H1 (cell line): ENCODE data around the gene LDB1. TPM values are rescaled to one million over a fixed set of nuclear protein-coding genes. Genes with fewer than 3 reads are reported as not detected.

Experiments used
- CTCF ChIA-PET: fragments of 300-600 bp; sonication (Branson Sonifier 250); formaldehyde crosslinking; loops from one replicate; lab custom pipeline; 2021; ENCODE audit not compliant: partially characterized antibody; lab: Charles Lee
- POLR2A ChIA-PET: fragments of 300-600 bp; sonication (Branson Sonifier 250); formaldehyde crosslinking; loops from one replicate; lab custom pipeline; 2021; ENCODE audit warnings: inconsistent platforms; ENCODE audit not compliant: partially characterized antibody; lab: Charles Lee
- DNase-seq, 2 experiments: peaks; one replicate each; pipeline versions ENCODE4 v3.0.0 to v3.0.0-alpha.2; 2010 to 2022; ENCODE audit warnings: low spot score in 2 of 2, low read depth in 1 of 2, mixed read lengths in 1 of 2
- FAIRE-seq: peaks from 2 replicates; lab custom pipeline; 2011; peaks lifted over from hg19 to GRCh38; lab: Jason Lieb, UNC
- H2AFZ ChIP-seq: 2 replicates; pipeline ENCODE4 v1.8.1; 2012; ENCODE audit warnings: low read length, inconsistent platforms
- H2AK5ac ChIP-seq: 2 replicates; pipeline ENCODE4 v1.6.1; 2013; ENCODE audit warnings: low read depth, low read length
- H2BK120ac ChIP-seq: replicated peaks from 2 replicates; pipeline ENCODE3; 2013; ENCODE audit warnings: low read depth, low read length, inconsistent platforms
- H2BK12ac ChIP-seq: 2 replicates; pipeline ENCODE4 v1.6.1; 2013; ENCODE audit warnings: low read depth, low read length
- H2BK15ac ChIP-seq: 2 replicates; pipeline ENCODE4 v1.6.1; 2013; ENCODE audit warnings: low read length
- H2BK20ac ChIP-seq: 2 replicates; pipeline ENCODE4 v1.6.1; 2013; ENCODE audit warnings: low read length
- H2BK5ac ChIP-seq: 2 replicates; pipeline ENCODE4 v1.6.1; 2013; ENCODE audit warnings: low read depth, low read length
- H3K14ac ChIP-seq: 2 replicates; pipeline ENCODE4 v1.6.1; 2013; ENCODE audit warnings: inconsistent platforms; ENCODE audit not compliant: insufficient read length
- H3K18ac ChIP-seq: 2 replicates; pipeline ENCODE4 v1.6.1; 2013; ENCODE audit warnings: low read length; ENCODE audit errors: extremely low read depth
- H3K23ac ChIP-seq: 2 replicates; pipeline ENCODE4 v1.6.1; 2013; ENCODE audit warnings: inconsistent platforms; ENCODE audit not compliant: insufficient read length
- H3K23me2 ChIP-seq: 2 replicates; pipeline ENCODE4 v1.6.1; 2013; ENCODE audit warnings: low read depth, low read length
- H3K27ac ChIP-seq: 2 replicates; pipeline ENCODE4 v1.6.1; 2011; ENCODE audit warnings: low read depth, low read length, inconsistent platforms
- H3K27me3 ChIP-seq, 4 experiments: replicated peaks in 1 of 4; 1 replicate in 1 of 4; 2 replicates in 3 of 4; pipeline versions ENCODE4 v1.6.1 to v1.8.1; 2011 to 2013; ENCODE audit warnings: low read length in 3 of 4, mild to moderate bottlenecking in 3 of 4, inconsistent platforms in 2 of 4, mixed read lengths in 2 of 4, moderate library complexity in 1 of 4; ENCODE audit not compliant: control insufficient read depth in 3 of 4, insufficient read depth in 3 of 4; ENCODE audit errors: extremely low read depth in 1 of 4
- H3K36me3 ChIP-seq, 4 experiments: 2 replicates each; pipeline versions ENCODE4 v1.6.1 to v1.8.1; 2011 to 2013; ENCODE audit warnings: mild to moderate bottlenecking in 4 of 4, low read length in 3 of 4, moderate library complexity in 2 of 4, control low read depth in 1 of 4, inconsistent platforms in 1 of 4; ENCODE audit not compliant: insufficient read depth in 4 of 4, control insufficient read depth in 2 of 4
- H3K4ac ChIP-seq: replicated peaks from 2 replicates; pipeline ENCODE3; 2013; ENCODE audit warnings: low read length, low read depth, mixed read lengths, inconsistent platforms; ENCODE audit not compliant: insufficient read length
- H3K4me1 ChIP-seq, 4 experiments: replicated peaks in 1 of 4; 1 replicate in 1 of 4; 2 replicates in 3 of 4; pipeline versions ENCODE4 v1.6.1 to v1.8.1; 2011 to 2013; ENCODE audit warnings: low read length in 3 of 4, inconsistent platforms in 2 of 4, mixed read lengths in 1 of 4; ENCODE audit not compliant: insufficient read depth in 4 of 4, control insufficient read depth in 3 of 4
- H3K4me2 ChIP-seq, 2 experiments: 2 replicates each; pipeline versions ENCODE4 v1.6.1 to v1.8.1; 2011 to 2013; ENCODE audit warnings: low read depth in 2 of 2, low read length in 2 of 2, control low read depth in 1 of 2, inconsistent platforms in 1 of 2, mild to moderate bottlenecking in 1 of 2; ENCODE audit not compliant: insufficient read depth in 1 of 2
- H3K4me3 ChIP-seq, 4 experiments: fragments of 200-600, 300-600 bp in 1 of 4; sonication (generic), shearing (Covaris generic), sonication (Bioruptor Twin) in 1 of 4; 2 replicates each; pipeline versions ENCODE4 v1.5.1 to v1.8.1; 2011 to 2016; ENCODE audit warnings: low read length in 4 of 4, low read depth in 3 of 4, control low read depth in 2 of 4, inconsistent platforms in 2 of 4, mild to moderate bottlenecking in 2 of 4, mixed read lengths in 1 of 4, moderate library complexity in 1 of 4; ENCODE audit not compliant: insufficient read depth in 2 of 4; ENCODE audit errors: extremely low read depth in 1 of 4
- H3K56ac ChIP-seq: replicated peaks from 2 replicates; pipeline ENCODE3; 2013; ENCODE audit warnings: low read depth, mild to moderate bottlenecking, mixed read lengths, low read length, inconsistent platforms; ENCODE audit not compliant: insufficient read length
- H3K79me1 ChIP-seq: 2 replicates; pipeline ENCODE4 v1.6.1; 2013; ENCODE audit warnings: low read depth, low read length, control low read depth
- H3K79me2 ChIP-seq, 2 experiments: 2 replicates each; pipeline versions ENCODE4 v1.6.1 to v1.8.1; 2012 to 2013; ENCODE audit warnings: low read length in 2 of 2, mild to moderate bottlenecking in 2 of 2, inconsistent platforms in 1 of 2; ENCODE audit not compliant: insufficient read depth in 2 of 2, control insufficient read depth in 1 of 2
- H3K9ac ChIP-seq, 4 experiments: replicated peaks in 1 of 4; 1 replicate in 1 of 4; 2 replicates in 3 of 4; pipeline versions ENCODE4 v1.6.1 to v1.8.1; 2011 to 2013; ENCODE audit warnings: low read depth in 3 of 4, low read length in 3 of 4, control low read depth in 2 of 4, mild to moderate bottlenecking in 2 of 4, moderate library complexity in 2 of 4, inconsistent platforms in 1 of 4; ENCODE audit errors: extremely low read depth in 1 of 4
- H3K9me3 ChIP-seq, 2 experiments: 2 replicates each; pipeline versions ENCODE4 v1.6.1 to v1.8.1; 2012 to 2013; ENCODE audit warnings: mild to moderate bottlenecking in 2 of 2, moderate library complexity in 2 of 2, control low read depth in 1 of 2, inconsistent platforms in 1 of 2, low read depth in 1 of 2, low read length in 1 of 2, mixed read lengths in 1 of 2; ENCODE audit not compliant: insufficient read depth in 2 of 2
- H4K20me1 ChIP-seq, 2 experiments: replicated peaks in 1 of 2; 2 replicates each; pipeline versions ENCODE3 to v1.8.1; 2011 to 2013; ENCODE audit warnings: inconsistent platforms in 2 of 2, low read length in 2 of 2, mild to moderate bottlenecking in 1 of 2; ENCODE audit not compliant: insufficient read depth in 2 of 2, control insufficient read depth in 1 of 2
- H4K5ac ChIP-seq: 2 replicates; pipeline ENCODE4 v1.6.1; 2013; ENCODE audit warnings: low read length, low read depth, mixed read lengths, inconsistent platforms; ENCODE audit not compliant: insufficient read length
- H4K8ac ChIP-seq: 2 replicates; pipeline ENCODE4 v1.8.0; 2013; ENCODE audit warnings: mild to moderate bottlenecking, moderate library complexity, low read length, inconsistent platforms; ENCODE audit not compliant: insufficient read depth; ENCODE audit errors: extremely low read depth
- H4K91ac ChIP-seq: replicated peaks from 2 replicates; pipeline ENCODE3; 2013; ENCODE audit warnings: low read length, mixed read lengths, inconsistent platforms; ENCODE audit not compliant: insufficient read length
- ASH2L ChIP-seq: fragments of 200-600, 300-600 bp; sonication (generic); IDR thresholded peaks from one replicate; pipeline ENCODE4 v1.7.1; 2017; ENCODE audit warnings: low read length
- CREB1 ChIP-seq: IDR thresholded peaks from 2 replicates; pipeline ENCODE4 v1.6.1; 2012; ENCODE audit warnings: inconsistent platforms
- KDM1A ChIP-seq: fragments of 200-600, 300-600 bp; sonication (generic); IDR thresholded peaks from 2 replicates; pipeline ENCODE4 v1.7.1; 2016; ENCODE audit warnings: mild to moderate bottlenecking, low read length, borderline replicate concordance
- NANOG ChIP-seq: IDR thresholded peaks from 2 replicates; pipeline ENCODE4 v1.6.1; 2011; ENCODE audit warnings: low read length, low read depth, mild to moderate bottlenecking, inconsistent platforms; ENCODE audit not compliant: insufficient read depth, poor library complexity, severe bottlenecking
- POLR2A ChIP-seq, 2 experiments: IDR thresholded peaks; 1 replicate in 1 of 2; 2 replicates in 1 of 2; pipeline ENCODE4 v1.6.1; 2011; ENCODE audit warnings: low read depth in 2 of 2, low read length in 2 of 2, mild to moderate bottlenecking in 2 of 2; ENCODE audit errors: control extremely low read depth in 1 of 2
- SP4 ChIP-seq: IDR thresholded peaks from 2 replicates; pipeline ENCODE4 v1.6.1; 2012; ENCODE audit warnings: low read length, inconsistent platforms
- WGBS, 2 experiments: shearing (Covaris generic) in 1 of 2; methylation state at CpG; one replicate each; pipeline versions ENCODE4 v1.1.6 to v1.1.7; 2013 to 2015; ENCODE audit warnings: low lambda C conversion rate in 2 of 2, mixed read lengths in 2 of 2, inconsistent platforms in 1 of 2, low coverage in 1 of 2, missing lambda C conversion rate in 1 of 2; ENCODE audit not compliant: insufficient replicate concordance in 2 of 2, insufficient coverage in 1 of 2, insufficient read length in 1 of 2; ENCODE audit errors: extremely low coverage in 1 of 2, missing lambda C conversion rate in 1 of 2; 5-methylcytosine and 5-hydroxymethylcytosine counted together
- polyA plus RNA-seq, 7 experiments: library from polyadenylated mRNA; depleted of rRNA in 3 of 7; stranded (reverse) in 5 of 7; unstranded in 2 of 7; fragments of >200 nt in 5 of 7; fragments of 200-250 nt in 2 of 7; gene quantifications; 1 replicate in 5 of 7; 2 replicates in 1 of 7; 4 replicates in 1 of 7; pipeline versions ENCODE4 v1.2.1 to v1.2.3, GENCODE V29; 2011 to 2013; ENCODE audit warnings: missing spikeins in 2 of 7, mixed read lengths in 2 of 7
- total RNA-seq: library from RNA; stranded (reverse); fragmentation: NEBNext Ultra II Directional; extraction: Animal tissue kit (Norgen Biotek cat#: 25700); gene quantifications from 2 replicates; pipeline ENCODE4 v1.2.1, GENCODE V29; 2021

The LDB1 gene
- total and polyA plus RNA-seq, 2 of the 8 experiments (the other 6 are each of a cell fraction or from before 2014, with no cell fraction given) = 88.4 to 138 TPM

GRCh38 chr10:102132563-102133372, 12.6 kb upstream of the LDB1 start, which contains the start of gene PPRC1:
Gene PPRC1, plus strand, starts transcription at chr10:102133040. Its CDS starts 29 bp downstream, at chr10:102133069.
- Histone ChIP-seq H2AK5ac (peak within 1 kb of the TSS; percentile 88; the same call in 1 of the 2 replicates), H3K9me3 (no peaks in the 10 kb centered on the region), H3K4me3 (peak within 1 kb of the TSS; percentile 75 to 95 (median 86)), H3K14ac (peak within 1 kb of the TSS; percentile 33), H2BK120ac (peak within 1 kb of the TSS; percentile 31), H3K4ac (peak within 1 kb of the TSS; percentile 85), H3K4me2 (peak within 1 kb of the TSS; percentile 90 to 94), H3K18ac (peak within 1 kb of the TSS; percentile 98), H3K27ac (peak within 1 kb of the TSS; percentile 92), H3K23ac (no peak within 1 kb of the TSS), H3K4me1 (peaks cover 0 to 12% (median 3%) of the 10 kb centered on the region in 4 experiments; a peak in 4 of 7 replicates), H4K91ac (peak within 1 kb of the TSS; percentile 76), H3K23me2 (peaks cover 10% of the 10 kb centered on the region; the same call in 1 of the 2 replicates), H4K20me1 (peaks cover 18 to 22% of the 10 kb centered on the region in 2 experiments), H2BK5ac (peak within 1 kb of the TSS; percentile 92), H3K36me3 (peaks cover under 1 to 5% (median 3%) of the 10 kb centered on the region in 4 experiments; a peak in 7 of 8 replicates), H2BK12ac (peak within 1 kb of the TSS; percentile 77), H3K79me1 (peaks cover 3% of the 10 kb centered on the region), H3K9ac (peak within 1 kb of the TSS; percentile 97 to 98 (median 98)), H2AFZ (peak within 1 kb of the TSS; percentile 99), H3K27me3 (no peaks in the 10 kb centered on the region), H2BK20ac (no peak within 1 kb of the TSS; the same call in 1 of the 2 replicates), H4K8ac (peak within 1 kb of the TSS; percentile 99), H2BK15ac (no peak within 1 kb of the TSS), H3K79me2 (peaks cover 39 to 49% of the 10 kb centered on the region in 2 experiments), H4K5ac (peak within 1 kb of the TSS; percentile 79), H3K56ac (peak within 1 kb of the TSS; percentile 92)
- ChIA-PET POLR2A (interaction anchor here (0.6 to 3.7 kb wide), 17 partner anchors 9 to 265 kb away, joined by 3 to 23 read pairs (median 4); partner anchors contain the start of genes LDB1 and NOLC1), CTCF (interaction anchor here (1.1 to 2.8 kb wide), 6 partner anchors 10 to 265 kb away, joined by 3 to 28 read pairs (median 4); partner anchors contain the start of gene NOLC1)
- FAIRE-seq (peak; percentile 96), DNase-seq (peak; percentile 93 to 97)
- WGBS, 2 experiments = 1% methylated on average over 54 of the region's 64 CpGs; no CpG with 5 or more reads in 1 of the 2 experiments
- TF ChIP-seq ASH2L (peak; percentile 88), KDM1A (peak; percentile 61; the same call in 1 of the 2 replicates), POLR2A (IDR thresholded peaks at IDR 0.05; ENCODE audit: control extremely low read depth in 1 of 2, low read depth in 2 of 2, low read length in 2 of 2) (peak; percentile 85 to 94), NANOG (peak; percentile 38), SP4 (peak; percentile 60; the same call in 1 of the 2 replicates), CREB1 (peak; percentile 48; the same call in 1 of the 2 replicates)
